GM06990 (cell line): ENCODE data around the gene MCM3AP.
"Not testable (repeated sequence)": the region's sequence is repeated elsewhere in the genome, so short reads cannot be mapped to it uniquely, and the experiment has no call there.

Source experiments
- DNase-seq: peaks from one replicate; pipeline ENCODE4 v3.0.0-alpha.2; 2011; ENCODE audit not compliant: insufficient read length; ENCODE audit errors: extremely low read depth
- H3K27me3 ChIP-seq: replicated peaks from 2 replicates; pipeline ENCODE4 v1.6.0; 2011; ENCODE audit warnings: low read length; ENCODE audit not compliant: control insufficient read depth, insufficient read depth
- H3K36me3 ChIP-seq: 2 replicates; pipeline ENCODE4 v1.5.1; 2011; ENCODE audit warnings: low read length; ENCODE audit not compliant: control insufficient read depth, insufficient read depth
- H3K4me3 ChIP-seq: replicated peaks from 2 replicates; pipeline ENCODE4 v1.5.1; 2011; ENCODE audit warnings: low read depth, mild to moderate bottlenecking, control low read depth, low read length
- CTCF ChIP-seq: IDR thresholded peaks from 2 replicates; pipeline ENCODE4 v1.5.1; 2011; ENCODE audit warnings: low read length, control low read depth, mild to moderate bottlenecking, inconsistent platforms; ENCODE audit not compliant: insufficient read depth, poor library complexity, severe bottlenecking

The MCM3AP gene

GRCh38 chr21:46229133-46229922 lies 56.1 kb downstream of the MCM3AP start:
- no peak for DNase-seq
- Histone ChIP-seq H3K27me3 (no peaks in the 10 kb centered on the region), H3K4me3 (peak overlapping the region; percentile 66), H3K36me3 (peaks cover 2% of the 10 kb centered on the region)
- TF ChIP-seq CTCF: peak; percentile 70

- Histone ChIP-seq H3K36me3 (peaks cover 2% of the 10 kb centered on the region; the same call in 1 of the 2 replicates), H3K27me3 (no peaks in the 10 kb centered on the region), H3K4me3 (peak within 1 kb of the TSS; percentile 82)
- DNase-seq: peak; percentile 98
- no peak for TF ChIP-seq CTCF
Observed at GRCh38 chr21:46228345-46229051, 56.9 kb downstream of the MCM3AP start, which contains the start of gene LSS. Gene LSS (minus strand): TSS chr21:46228774. CDS start chr21:46228745, 29 bp downstream.

- no peaks in the 10 kb centered on the region for H3K27me3 ChIP-seq
- DNase-seq: no peak
- peak overlapping the region; percentile 82 for H3K4me3 ChIP-seq
- H3K36me3 ChIP-seq: peaks cover 2% of the 10 kb centered on the region
- no peak for TF ChIP-seq CTCF
Observed at GRCh38 chr21:46227811-46228344, 57.5 kb downstream of the MCM3AP start.

GRCh38 chr21:46226920-46227599 lies 58.4 kb downstream of the MCM3AP start:
- Histone ChIP-seq H3K36me3 (peaks cover 5% of the 10 kb centered on the region), H3K27me3 (no peaks in the 10 kb centered on the region), H3K4me3 (peak overlapping the region; percentile 82)
- no peak for TF ChIP-seq CTCF
- DNase-seq: peak; percentile 40

GRCh38 chr21:46226146-46226545 lies 59.3 kb downstream of the MCM3AP start:
- no peak for TF ChIP-seq CTCF
- DNase-seq: no peak
- Histone ChIP-seq H3K4me3 (peak overlapping the region; percentile 20), H3K27me3 (no peaks in the 10 kb centered on the region), H3K36me3 (peaks cover 9% of the 10 kb centered on the region)

GRCh38 chr21:46223661-46224060 lies 61.8 kb downstream of the MCM3AP start:
- DNase-seq, H3K27me3 ChIP-seq, H3K4me3 ChIP-seq: not testable (repeated sequence)
- H3K36me3 ChIP-seq: peaks cover 16% of the 10 kb centered on the region
